Measurements from ENCODE around the gene ITGA11.
"Not testable (repeated sequence)": the region's sequence is repeated elsewhere in the genome, so short reads cannot be mapped to it uniquely, and the experiment has no call there.

The ITGA11 gene

GRCh38 chr15:68407141-68407885 lies 24.6 kb downstream of the ITGA11 start:
- Mint-ChIP-seq H3K27me3 (peaks cover 6% of the 10 kb centered on the region), H3K4me3 (no peak overlapping the region), H3K27ac (no peak overlapping the region), H3K9me3 (no peaks in the 10 kb centered on the region), H3K4me1 (ENCODE audit: low read depth) (no peaks in the 10 kb centered on the region), H3K36me3 (ENCODE audit: low read depth) (no peaks in the 10 kb centered on the region)
- intact Hi-C loops (cut with micrococcal nuclease): no loop called here

- Mint-ChIP-seq H3K4me1 (ENCODE audit: low read depth) (no peaks in the 10 kb centered on the region), H3K27me3 (peaks cover 8% of the 10 kb centered on the region)
- intact Hi-C loops (cut with micrococcal nuclease): no loop called here
Observed at GRCh38 chr15:68405378-68406250, 26.3 kb downstream of the ITGA11 start.

GRCh38 chr15:68404056-68404798 lies 27.7 kb downstream of the ITGA11 start:
- Mint-ChIP-seq H3K4me3 (no peak overlapping the region), H3K4me1 (ENCODE audit: low read depth) (no peaks in the 10 kb centered on the region), H3K27me3 (peaks cover 8% of the 10 kb centered on the region), H3K27ac (no peak overlapping the region), H3K9me3 (no peaks in the 10 kb centered on the region), H3K36me3 (ENCODE audit: low read depth) (no peaks in the 10 kb centered on the region)
- intact Hi-C loops (cut with micrococcal nuclease): no loop called here

More at GRCh38 chr15:68405378-68406250, 26.3 kb downstream of the ITGA11 start:
- Mint-ChIP-seq H3K9me3 (no peaks in the 10 kb centered on the region), H3K27ac (no peak overlapping the region), H3K4me3 (no peak overlapping the region), H3K36me3 (ENCODE audit: low read depth) (no peaks in the 10 kb centered on the region)

- Mint-ChIP-seq H3K4me1 (ENCODE audit: low read depth) (no peaks in the 10 kb centered on the region), H3K9me3 (no peaks in the 10 kb centered on the region), H3K27me3 (peaks cover 7% of the 10 kb centered on the region), H3K4me3 (no peak overlapping the region), H3K36me3 (ENCODE audit: low read depth) (no peaks in the 10 kb centered on the region), H3K27ac (no peak overlapping the region)
- intact Hi-C loops (cut with micrococcal nuclease): no loop called here
Observed at GRCh38 chr15:68403161-68403941, 28.6 kb downstream of the ITGA11 start.

GRCh38 chr15:68402432-68403160 lies 29.4 kb downstream of the ITGA11 start:
- Mint-ChIP-seq H3K36me3 (ENCODE audit: low read depth) (no peaks in the 10 kb centered on the region), H3K4me3 (no peak overlapping the region), H3K27me3 (peaks cover 3% of the 10 kb centered on the region), H3K4me1 (ENCODE audit: low read depth) (no peaks in the 10 kb centered on the region), H3K9me3 (no peaks in the 10 kb centered on the region), H3K27ac (no peak overlapping the region)
- intact Hi-C loops (cut with micrococcal nuclease): no loop called here

- Mint-ChIP-seq H3K4me3 (no peak overlapping the region), H3K36me3 (ENCODE audit: low read depth) (no peaks in the 10 kb centered on the region), H3K9me3 (no peaks in the 10 kb centered on the region), H3K27me3 (peaks cover 3% of the 10 kb centered on the region), H3K27ac (no peak overlapping the region), H3K4me1 (ENCODE audit: low read depth) (no peaks in the 10 kb centered on the region)
- intact Hi-C loops (cut with micrococcal nuclease): no loop called here
Observed at GRCh38 chr15:68401496-68402431, 30.2 kb downstream of the ITGA11 start.

GRCh38 chr15:68400066-68400456 lies 31.9 kb downstream of the ITGA11 start:
- Mint-ChIP-seq H3K4me3 (no peak overlapping the region), H3K27ac (no peak overlapping the region), H3K9me3 (no peaks in the 10 kb centered on the region), H3K4me1 (ENCODE audit: low read depth) (no peaks in the 10 kb centered on the region), H3K27me3 (peaks cover 3% of the 10 kb centered on the region), H3K36me3 (ENCODE audit: low read depth) (no peaks in the 10 kb centered on the region)
- intact Hi-C loops (cut with micrococcal nuclease): no loop called here

- intact Hi-C loops (cut with micrococcal nuclease): no loop called here
- H3K27ac Mint-ChIP-seq: no peak overlapping the region
- H3K4me1 Mint-ChIP-seq (ENCODE audit: low read depth): no peaks in the 10 kb centered on the region
Observed at GRCh38 chr15:68399096-68400065, 32.6 kb downstream of the ITGA11 start.

GRCh38 chr15:68397999-68398398 lies 34.0 kb downstream of the ITGA11 start:
- H3K27ac Mint-ChIP-seq; H3K27me3 Mint-ChIP-seq; H3K4me1 Mint-ChIP-seq (ENCODE audit: low read depth); H3K4me3 Mint-ChIP-seq; intact Hi-C loops (cut with micrococcal nuclease); H3K36me3 Mint-ChIP-seq (ENCODE audit: low read depth); H3K9me3 Mint-ChIP-seq: not testable (repeated sequence)

More at GRCh38 chr15:68399096-68400065, 32.6 kb downstream of the ITGA11 start:
- Mint-ChIP-seq H3K27me3 (peaks cover 6% of the 10 kb centered on the region), H3K9me3 (no peaks in the 10 kb centered on the region), H3K4me3 (no peak overlapping the region), H3K36me3 (ENCODE audit: low read depth) (no peaks in the 10 kb centered on the region)

GRCh38 chr15:68396068-68396467 lies 35.9 kb downstream of the ITGA11 start:
- Mint-ChIP-seq H3K36me3 (ENCODE audit: low read depth) (no peaks in the 10 kb centered on the region), H3K4me3 (no peak overlapping the region), H3K9me3 (no peaks in the 10 kb centered on the region), H3K27ac (no peak overlapping the region), H3K4me1 (ENCODE audit: low read depth) (peaks cover 5% of the 10 kb centered on the region), H3K27me3 (peaks cover 6% of the 10 kb centered on the region)
- intact Hi-C loops (cut with micrococcal nuclease): no loop called here

GRCh38 chr15:68391121-68391520 lies 40.8 kb downstream of the ITGA11 start:
- Mint-ChIP-seq H3K4me3 (no peak overlapping the region), H3K36me3 (ENCODE audit: low read depth) (no peaks in the 10 kb centered on the region), H3K4me1 (ENCODE audit: low read depth) (peaks cover 18% of the 10 kb centered on the region), H3K9me3 (no peaks in the 10 kb centered on the region), H3K27me3 (peaks cover 4% of the 10 kb centered on the region), H3K27ac (no peak overlapping the region)
- intact Hi-C loops (cut with micrococcal nuclease): no loop called here
